ENCODE results near the gene MRPL53.
"Not testable (repeated sequence)": the region's sequence is repeated elsewhere in the genome, so short reads cannot be mapped to it uniquely, and the experiment has no call there.

MRPL53 gene

GRCh38 chr2:74481431-74481830 lies 9.0 kb upstream of the MRPL53 start:
- no peak for DNase-seq

- no peak for DNase-seq
Observed at GRCh38 chr2:74474899-74475298, 2.4 kb upstream of the MRPL53 start.

GRCh38 chr2:74474481-74474880 lies 2.0 kb upstream of the MRPL53 start:
- DNase-seq = no peak

GRCh38 chr2:74472945-74473258 lies 422 bp upstream of the MRPL53 start:
- no peak for DNase-seq

- no peak for DNase-seq
Observed at GRCh38 chr2:74471332-74472065, 981 bp downstream of the MRPL53 start.

- DNase-seq = not testable (repeated sequence)
Observed at GRCh38 chr2:74470742-74471141, 1.7 kb downstream of the MRPL53 start.

GRCh38 chr2:74464406-74464805 lies 8.1 kb downstream of the MRPL53 start:
- DNase-seq = no peak

GRCh38 chr2:74462786-74463105 lies 9.7 kb downstream of the MRPL53 start:
- no peak for DNase-seq

- DNase-seq = no peak
Observed at GRCh38 chr2:74462054-74462785, 10.3 kb downstream of the MRPL53 start.

GRCh38 chr2:74461187-74462053 lies 11.1 kb downstream of the MRPL53 start:
- no peak for DNase-seq

GRCh38 chr2:74460187-74460586 lies 12.3 kb downstream of the MRPL53 start:
- not testable (repeated sequence) for DNase-seq

- not testable (repeated sequence) for DNase-seq
Observed at GRCh38 chr2:74459503-74460118, 12.9 kb downstream of the MRPL53 start.

- DNase-seq = no peak
Observed at GRCh38 chr2:74458938-74459363, 13.5 kb downstream of the MRPL53 start.

GRCh38 chr2:74458132-74458937 lies 14.1 kb downstream of the MRPL53 start, which contains the start of gene WBP1:
TSS of gene WBP1 (plus strand) at chr2:74458438. CDS start at chr2:74458603, 165 bp downstream.
- peak; percentile 99 for DNase-seq

GRCh38 chr2:74457549-74458131 lies 14.8 kb downstream of the MRPL53 start:
- no peak for DNase-seq

GRCh38 chr2:74457129-74457548 lies 15.3 kb downstream of the MRPL53 start:
- DNase-seq = no peak

- DNase-seq = peak; percentile 97
Observed at GRCh38 chr2:74454654-74455511, 17.6 kb downstream of the MRPL53 start, which contains the start of gene INO80B. TSS of gene INO80B (plus strand) at chr2:74455087. CDS start at chr2:74455117, 30 bp downstream.

GRCh38 chr2:74450570-74451190 lies 21.8 kb downstream of the MRPL53 start:
- DNase-seq = no peak

GRCh38 chr2:74448771-74449170 lies 23.7 kb downstream of the MRPL53 start:
- DNase-seq = no peak

Data from amniotic stem cell (primary cell).